ENCODE results near the gene CA5B.

DNA sequence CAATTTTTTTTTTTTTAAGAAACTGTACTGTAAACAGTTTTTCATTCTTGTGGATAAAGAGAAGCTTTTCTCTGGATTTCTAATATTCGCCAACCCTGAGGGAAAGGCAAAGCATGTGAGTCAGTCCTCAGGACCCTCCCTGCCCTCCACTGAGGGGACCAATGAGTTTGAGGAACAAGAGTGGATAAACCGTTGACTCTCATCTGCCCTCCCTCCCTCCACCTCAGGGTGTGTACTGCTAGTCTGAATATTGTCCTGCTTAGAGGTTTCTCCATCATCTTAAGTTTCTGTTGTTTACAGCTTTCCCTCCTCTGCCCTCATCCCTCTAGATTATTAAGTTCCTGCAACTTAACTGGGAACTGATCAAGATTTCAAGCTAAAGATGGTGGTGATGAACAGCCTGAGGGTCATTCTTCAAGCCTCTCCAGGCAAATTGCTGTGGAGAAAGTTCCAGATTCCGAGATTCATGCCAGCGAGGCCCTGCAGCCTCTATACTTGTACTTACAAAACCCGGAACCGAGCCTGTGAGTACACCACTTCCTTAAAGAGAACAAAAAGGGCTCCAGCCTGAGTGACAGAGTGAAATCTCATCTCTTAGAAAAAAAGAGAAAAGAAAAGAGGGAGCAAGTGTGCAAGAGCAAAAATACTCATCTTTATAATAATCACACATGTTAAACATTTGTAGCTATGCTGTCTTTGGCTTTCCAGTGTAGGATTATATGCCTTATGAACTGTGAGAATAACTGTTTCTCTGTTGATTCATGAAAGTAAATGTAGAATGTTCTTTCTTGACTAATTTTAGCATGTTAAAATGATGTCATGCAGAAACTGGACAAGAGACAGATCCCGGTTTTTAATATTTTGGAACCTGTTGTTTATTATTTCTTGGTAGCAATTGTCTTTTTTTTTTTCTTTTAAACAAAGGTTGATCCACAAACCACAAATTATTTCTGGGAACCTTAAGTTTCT, 11.9 kb downstream of the CA5B start:
- TF ChIP-seq, protein P1, sequence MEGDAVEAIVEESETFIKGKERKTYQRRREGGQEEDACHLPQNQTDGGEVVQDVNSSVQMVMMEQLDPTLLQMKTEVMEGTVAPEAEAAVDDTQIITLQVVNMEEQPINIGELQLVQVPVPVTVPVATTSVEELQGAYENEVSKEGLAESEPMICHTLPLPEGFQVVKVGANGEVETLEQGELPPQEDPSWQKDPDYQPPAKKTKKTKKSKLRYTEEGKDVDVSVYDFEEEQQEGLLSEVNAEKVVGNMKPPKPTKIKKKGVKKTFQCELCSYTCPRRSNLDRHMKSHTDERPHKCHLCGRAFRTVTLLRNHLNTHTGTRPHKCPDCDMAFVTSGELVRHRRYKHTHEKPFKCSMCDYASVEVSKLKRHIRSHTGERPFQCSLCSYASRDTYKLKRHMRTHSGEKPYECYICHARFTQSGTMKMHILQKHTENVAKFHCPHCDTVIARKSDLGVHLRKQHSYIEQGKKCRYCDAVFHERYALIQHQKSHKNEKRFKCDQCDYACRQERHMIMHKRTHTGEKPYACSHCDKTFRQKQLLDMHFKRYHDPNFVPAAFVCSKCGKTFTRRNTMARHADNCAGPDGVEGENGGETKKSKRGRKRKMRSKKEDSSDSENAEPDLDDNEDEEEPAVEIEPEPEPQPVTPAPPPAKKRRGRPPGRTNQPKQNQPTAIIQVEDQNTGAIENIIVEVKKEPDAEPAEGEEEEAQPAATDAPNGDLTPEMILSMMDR (IDR thresholded peaks at IDR 0.05 in 4 of 5, conservative IDR thresholded peaks at IDR 0.05 in 1 of 5) = no peak
- no peak for TF ChIP-seq POLR2A (IDR thresholded peaks at IDR 0.05)
